ENCODE results near the gene SNF8.
A peak's percentile ranks its signal among the peaks of the same experiment; 100 is the strongest.

Gene SNF8

GRCh38 chr17:48894886-48895285, 49.8 kb downstream of the SNF8 start:
- Histone ChIP-seq H3K4me1 (ENCODE audit: control extremely low read depth in 1 of 4, control insufficient read depth in 4 of 4, insufficient read depth in 4 of 4, low read length in 3 of 4) (peaks cover 11 to 20% (median 16%) of the 10 kb centered on the region in 4 experiments), H3K9me3 (ENCODE audit: control extremely low read depth in 1 of 5, control insufficient read depth in 4 of 5, insufficient read depth in 2 of 5, low read depth in 1 of 5, low read length in 4 of 5) (no peaks in the 10 kb centered on the region), H3K27ac (ENCODE audit: insufficient read depth in 1 of 2, low read depth in 1 of 2, low read length in 2 of 2, poor library complexity in 1 of 2, severe bottlenecking in 2 of 2) (no peak overlapping the region), H3K4me3 (ENCODE audit: control insufficient read depth in 1 of 7, extremely low read depth in 1 of 7, insufficient read depth in 4 of 7, low read depth in 2 of 7, low read length in 6 of 7) (no peak overlapping the region), H3K27me3 (replicated peaks in 2 of 5; ENCODE audit: control insufficient read depth in 4 of 5, insufficient read depth in 5 of 5, low read length in 4 of 5) (no peaks in the 10 kb centered on the region), H3K36me3 (ENCODE audit: control insufficient read depth in 4 of 4, insufficient read depth in 4 of 4, low read length in 3 of 4) (peaks cover 7 to 35% (median 17%) of the 10 kb centered on the region in 4 experiments)
- DNase-seq, result no peak
- POLR2A ChIA-PET, result no interaction called here
- WGBS (ENCODE audit: insufficient coverage), result 97% methylated on average over 3 of the region's 3 CpGs
- CTCF ChIA-PET, result interaction anchor here (1.0 to 50.0 kb wide), 4 partner anchors 9 to 88 kb away, joined by 3 to 1090 read pairs (median 7); partner anchors contain the start of gene TTLL6

GRCh38 chr17:48893646-48894508, 50.8 kb downstream of the SNF8 start:
- H3K27ac ChIP-seq (ENCODE audit: insufficient read depth in 1 of 2, low read depth in 1 of 2, low read length in 2 of 2, poor library complexity in 1 of 2, severe bottlenecking in 2 of 2), result peak overlapping the region; percentile 58 to 84
- no peak for DNase-seq
- WGBS (ENCODE audit: insufficient coverage), result 56% methylated on average over 3 of the region's 5 CpGs

GRCh38 chr17:48892940-48893645, 51.5 kb downstream of the SNF8 start:
- CTCF ChIA-PET, result interaction anchor here (1.8 to 50.0 kb wide), 3 partner anchors 8 to 86 kb away, joined by 4 to 1090 read pairs (median 11); partner anchors contain the start of genes TTLL6 and UBE2Z
- Histone ChIP-seq H3K27ac (ENCODE audit: insufficient read depth in 1 of 2, low read depth in 1 of 2, low read length in 2 of 2, poor library complexity in 1 of 2, severe bottlenecking in 2 of 2) (peak overlapping the region; percentile 58 to 84), H3K9me3 (ENCODE audit: control extremely low read depth in 1 of 5, control insufficient read depth in 4 of 5, insufficient read depth in 2 of 5, low read depth in 1 of 5, low read length in 4 of 5) (no peaks in the 10 kb centered on the region), H3K36me3 (ENCODE audit: control insufficient read depth in 4 of 4, insufficient read depth in 4 of 4, low read length in 3 of 4) (peaks cover 7 to 29% (median 13%) of the 10 kb centered on the region in 4 experiments), H3K4me1 (ENCODE audit: control extremely low read depth in 1 of 4, control insufficient read depth in 4 of 4, insufficient read depth in 4 of 4, low read length in 3 of 4) (peaks cover 11 to 20% (median 16%) of the 10 kb centered on the region in 4 experiments), H3K27me3 (replicated peaks in 2 of 5; ENCODE audit: control insufficient read depth in 4 of 5, insufficient read depth in 5 of 5, low read length in 4 of 5) (no peaks in the 10 kb centered on the region), H3K4me3 (ENCODE audit: control insufficient read depth in 1 of 7, extremely low read depth in 1 of 7, insufficient read depth in 4 of 7, low read depth in 2 of 7, low read length in 6 of 7) (peak overlapping the region; percentile 54 to 96 (median 82))
- WGBS (ENCODE audit: insufficient coverage), result 1% methylated on average over 15 of the region's 24 CpGs
- no peak for DNase-seq
- POLR2A ChIA-PET, result interaction anchor here (1.3 to 1.4 kb wide), 2 partner anchors 14 to 16 kb away, joined by 6 to 17 read pairs; no protein-coding TSS in a partner anchor

More at GRCh38 chr17:48893646-48894508, 50.8 kb downstream of the SNF8 start:
- Histone ChIP-seq H3K36me3 (ENCODE audit: control insufficient read depth in 4 of 4, insufficient read depth in 4 of 4, low read length in 3 of 4) (peaks cover 7 to 35% (median 17%) of the 10 kb centered on the region in 4 experiments), H3K27me3 (replicated peaks in 2 of 5; ENCODE audit: control insufficient read depth in 4 of 5, insufficient read depth in 5 of 5, low read length in 4 of 5) (no peaks in the 10 kb centered on the region), H3K9me3 (ENCODE audit: control extremely low read depth in 1 of 5, control insufficient read depth in 4 of 5, insufficient read depth in 2 of 5, low read depth in 1 of 5, low read length in 4 of 5) (no peaks in the 10 kb centered on the region), H3K4me3 (ENCODE audit: control insufficient read depth in 1 of 7, extremely low read depth in 1 of 7, insufficient read depth in 4 of 7, low read depth in 2 of 7, low read length in 6 of 7) (peak overlapping the region in 6 of 7 experiments; percentile 54 to 96 (median 84)), H3K4me1 (ENCODE audit: control extremely low read depth in 1 of 4, control insufficient read depth in 4 of 4, insufficient read depth in 4 of 4, low read length in 3 of 4) (peaks cover 11 to 20% (median 16%) of the 10 kb centered on the region in 4 experiments)
- POLR2A ChIA-PET, result interaction anchor here (0.6 kb wide), 1 partner anchor 13 kb away, joined by 3 read pairs; no protein-coding TSS in a partner anchor
- CTCF ChIA-PET, result interaction anchor here (1.0 to 50.0 kb wide), 5 partner anchors 9 to 87 kb away, joined by 3 to 1090 read pairs (median 4); partner anchors contain the start of genes TTLL6 and UBE2Z

GRCh38 chr17:48890086-48890485, 54.6 kb downstream of the SNF8 start:
- POLR2A ChIA-PET, result interaction anchor here (0.6 kb wide), 1 partner anchor 165 kb away, joined by 3 read pairs; no protein-coding TSS in a partner anchor
- H3K9me3 ChIP-seq (ENCODE audit: control extremely low read depth in 1 of 5, control insufficient read depth in 4 of 5, insufficient read depth in 2 of 5, low read depth in 1 of 5, low read length in 4 of 5), result no peaks in the 10 kb centered on the region

DNA sequence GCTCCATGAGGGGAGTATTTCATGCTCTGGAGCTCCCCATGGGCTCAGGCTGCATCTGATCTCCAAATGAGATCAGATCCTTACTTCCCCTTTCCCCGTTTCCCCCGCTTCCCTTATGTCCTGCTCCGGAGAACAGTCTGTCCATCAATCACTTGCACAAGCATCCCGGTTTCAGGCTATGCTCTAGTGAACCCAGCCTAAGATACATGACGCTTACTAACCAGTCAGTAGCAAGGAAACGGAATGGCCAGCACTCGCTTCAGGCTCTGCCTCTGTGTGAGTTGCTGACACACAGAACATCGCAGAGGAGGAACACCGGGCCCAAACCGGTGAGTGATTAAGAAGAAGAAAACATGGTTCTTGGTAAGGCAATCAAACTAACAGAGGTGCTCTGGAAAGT, 61.5 kb downstream of the SNF8 start:
- Histone ChIP-seq H3K9me3 (ENCODE audit: control extremely low read depth in 1 of 5, control insufficient read depth in 4 of 5, insufficient read depth in 2 of 5, low read depth in 1 of 5, low read length in 4 of 5) (no peaks in the 10 kb centered on the region), H3K4me1 (ENCODE audit: control extremely low read depth in 1 of 4, control insufficient read depth in 4 of 4, insufficient read depth in 4 of 4, low read length in 3 of 4) (peaks cover 0 to under 1% (median under 1%) of the 10 kb centered on the region in 4 experiments), H3K36me3 (ENCODE audit: control insufficient read depth in 4 of 4, insufficient read depth in 4 of 4, low read length in 3 of 4) (no peaks in the 10 kb centered on the region), H3K27me3 (replicated peaks in 2 of 5; ENCODE audit: control insufficient read depth in 4 of 5, insufficient read depth in 5 of 5, low read length in 4 of 5) (peaks cover 0 to 1% (median 0%) of the 10 kb centered on the region in 5 experiments), H3K27ac (ENCODE audit: insufficient read depth in 1 of 2, low read depth in 1 of 2, low read length in 2 of 2, poor library complexity in 1 of 2, severe bottlenecking in 2 of 2) (no peak overlapping the region), H3K4me3 (ENCODE audit: control insufficient read depth in 1 of 7, extremely low read depth in 1 of 7, insufficient read depth in 4 of 7, low read depth in 2 of 7, low read length in 6 of 7) (no peak overlapping the region)
- POLR2A ChIA-PET, result interaction anchor here (0.6 kb wide), 1 partner anchor 160 kb away, joined by 4 read pairs; the partner anchor contains the start of gene PRAC2
- 73% methylated on average over 10 of the region's 10 CpGs for WGBS (ENCODE audit: insufficient coverage)
- no peak for DNase-seq
- CTCF ChIA-PET, result interaction anchor here (1.0 to 50.0 kb wide), 6 partner anchors 15 to 166 kb away, joined by 3 to 1090 read pairs (median 5); partner anchors contain the start of gene TTLL6

More at GRCh38 chr17:48890086-48890485, 54.6 kb downstream of the SNF8 start:
- no peaks in the 10 kb centered on the region for H3K27me3 ChIP-seq (replicated peaks in 2 of 5; ENCODE audit: control insufficient read depth in 4 of 5, insufficient read depth in 5 of 5, low read length in 4 of 5)
- peaks cover 11 to 20% (median 16%) of the 10 kb centered on the region in 4 experiments for H3K4me1 ChIP-seq (ENCODE audit: control extremely low read depth in 1 of 4, control insufficient read depth in 4 of 4, insufficient read depth in 4 of 4, low read length in 3 of 4)
- 100% methylated on average over 2 of the region's 2 CpGs for WGBS (ENCODE audit: insufficient coverage)
- peaks cover 2 to 5% (median 3%) of the 10 kb centered on the region in 4 experiments for H3K36me3 ChIP-seq (ENCODE audit: control insufficient read depth in 4 of 4, insufficient read depth in 4 of 4, low read length in 3 of 4)
- CTCF ChIA-PET, result interaction anchor here (1.6 to 50.0 kb wide), 3 partner anchors 11 to 166 kb away, joined by 4 to 1090 read pairs (median 5); partner anchors contain the start of gene TTLL6
- H3K4me3 ChIP-seq (ENCODE audit: control insufficient read depth in 1 of 7, extremely low read depth in 1 of 7, insufficient read depth in 4 of 7, low read depth in 2 of 7, low read length in 6 of 7), result no peak overlapping the region
- H3K27ac ChIP-seq (ENCODE audit: insufficient read depth in 1 of 2, low read depth in 1 of 2, low read length in 2 of 2, poor library complexity in 1 of 2, severe bottlenecking in 2 of 2), result no peak overlapping the region
- no peak for DNase-seq

DNA sequence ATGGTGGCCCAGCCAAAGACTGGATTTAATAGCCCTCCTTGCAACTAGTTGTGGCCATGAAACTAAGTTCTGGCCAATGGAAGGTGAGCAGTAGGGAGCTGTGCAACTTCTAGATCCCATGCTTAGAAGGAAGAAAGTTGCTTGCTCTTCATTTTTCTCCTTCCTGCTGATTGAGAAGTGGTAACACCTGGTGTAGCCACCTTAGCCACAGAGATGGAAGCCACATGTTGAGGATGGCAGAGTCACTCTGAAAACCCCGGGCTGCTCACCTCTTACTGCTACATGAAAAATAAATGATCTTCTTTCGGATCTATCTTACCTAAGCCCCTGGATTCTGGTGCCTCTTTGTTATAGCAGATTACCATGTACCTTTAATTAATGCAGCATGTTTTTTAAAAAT, 62.4 kb downstream of the SNF8 start:
- CTCF ChIA-PET, result interaction anchor here (0.6 to 50.0 kb wide), 3 partner anchors 15 to 170 kb away, joined by 3 to 1090 read pairs (median 4); partner anchors contain the start of gene TTLL6
- Histone ChIP-seq H3K4me3 (ENCODE audit: control insufficient read depth in 1 of 7, extremely low read depth in 1 of 7, insufficient read depth in 4 of 7, low read depth in 2 of 7, low read length in 6 of 7) (no peak overlapping the region), H3K27me3 (replicated peaks in 2 of 5; ENCODE audit: control insufficient read depth in 4 of 5, insufficient read depth in 5 of 5, low read length in 4 of 5) (peaks cover 0 to 1% (median 0%) of the 10 kb centered on the region in 5 experiments), H3K27ac (ENCODE audit: insufficient read depth in 1 of 2, low read depth in 1 of 2, low read length in 2 of 2, poor library complexity in 1 of 2, severe bottlenecking in 2 of 2) (no peak overlapping the region), H3K4me1 (ENCODE audit: control extremely low read depth in 1 of 4, control insufficient read depth in 4 of 4, insufficient read depth in 4 of 4, low read length in 3 of 4) (peaks cover 0 to 3% (median 2%) of the 10 kb centered on the region in 4 experiments), H3K9me3 (ENCODE audit: control extremely low read depth in 1 of 5, control insufficient read depth in 4 of 5, insufficient read depth in 2 of 5, low read depth in 1 of 5, low read length in 4 of 5) (no peaks in the 10 kb centered on the region), H3K36me3 (ENCODE audit: control insufficient read depth in 4 of 4, insufficient read depth in 4 of 4, low read length in 3 of 4) (no peaks in the 10 kb centered on the region)
- DNase-seq, result no peak
- no CpG with 5 or more reads among the region's 2 CpGs for WGBS (ENCODE audit: insufficient coverage)
- POLR2A ChIA-PET, result no interaction called here
